ENCODE measurements around the gene TPBGL.

GRCh38 chr11:75277991-75278790 is 37.6 kb downstream of the TPBGL start:
- no peak for TF ChIP-seq CTCF (conservative IDR thresholded peaks at IDR 0.05; ENCODE audit: low read depth, low read length)
- no peak for TF ChIP-seq EZH2 (IDR thresholded peaks at IDR 0.05; ENCODE audit: borderline replicate concordance, low read depth, low read length, poor library complexity, severe bottlenecking)
